ENCODE results near the gene C3orf70.

C3orf70 gene

DNA sequence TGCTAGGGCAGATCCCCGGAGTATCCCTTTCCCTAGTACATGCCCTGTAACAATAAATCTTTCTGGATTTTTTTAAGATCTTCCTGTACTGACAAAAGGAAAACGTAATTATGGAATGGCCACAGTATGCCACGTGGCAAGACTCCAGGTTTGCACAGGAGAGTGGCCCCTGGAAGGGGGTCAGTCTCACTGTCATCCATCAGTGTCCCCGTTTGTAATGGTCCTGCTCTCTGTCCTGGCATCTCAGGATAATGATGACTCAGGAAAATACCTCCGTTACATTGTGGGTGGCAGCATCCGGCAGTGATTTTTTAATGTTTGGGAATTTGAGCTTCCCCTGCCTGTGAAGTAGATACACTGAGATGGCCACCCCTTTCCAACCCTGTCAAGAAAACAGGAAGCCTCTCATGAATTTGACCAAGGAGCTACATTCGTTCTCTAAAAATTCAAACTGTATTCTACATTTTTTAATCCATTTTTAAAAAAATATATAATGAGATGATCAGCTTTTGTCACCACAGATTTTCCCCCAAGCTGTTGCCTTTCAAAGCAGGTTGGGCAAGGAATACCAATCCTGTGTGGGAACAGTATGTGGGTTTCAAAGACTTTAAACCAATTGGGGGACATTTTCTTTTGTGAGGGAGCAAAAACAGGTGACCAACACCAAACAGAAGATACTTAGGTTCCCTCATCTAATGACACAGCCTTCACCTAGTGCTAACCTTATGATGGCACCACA lies 110.4 kb downstream of the C3orf70 start:
- no peak for DNase-seq

DNA sequence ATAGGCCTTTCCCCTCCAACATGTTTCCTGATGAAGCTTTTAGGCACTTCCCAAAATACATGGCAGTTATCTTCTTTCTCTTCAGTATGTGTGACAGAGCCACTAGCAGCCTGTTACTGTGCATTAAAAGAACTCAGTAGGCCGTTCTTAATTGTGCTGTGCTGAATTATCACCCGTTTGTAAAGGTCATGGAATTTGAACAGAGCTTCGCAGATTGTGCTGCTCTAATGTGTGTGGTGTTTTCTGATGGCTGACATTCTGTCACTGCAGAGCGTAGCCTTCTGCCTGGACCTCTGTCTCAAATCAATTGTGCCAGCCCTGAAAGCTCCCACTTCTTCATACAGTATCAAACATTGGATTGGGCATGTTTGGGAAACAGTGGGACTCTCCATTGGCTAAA lies 111.3 kb downstream of the C3orf70 start:
- no peak for DNase-seq

DNA sequence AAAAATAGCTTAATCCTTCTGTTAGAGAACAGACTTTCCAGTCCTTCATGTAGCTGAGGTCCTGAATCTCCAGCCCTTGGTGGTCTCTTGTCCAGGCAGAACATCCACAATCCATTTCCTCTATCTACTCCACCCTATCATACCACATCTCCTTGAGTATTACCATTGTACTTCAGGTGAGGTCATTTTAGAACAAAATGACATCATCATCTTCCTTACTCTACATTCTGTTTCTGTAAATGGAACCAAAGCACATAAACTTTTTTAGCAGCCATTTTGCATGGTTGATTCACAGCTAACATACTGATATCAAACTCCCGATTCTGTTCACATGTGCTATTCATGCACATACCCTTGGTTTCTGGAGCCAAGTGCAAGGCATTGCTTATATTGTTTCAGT lies 112.4 kb downstream of the C3orf70 start:
- no peak for DNase-seq

DNA sequence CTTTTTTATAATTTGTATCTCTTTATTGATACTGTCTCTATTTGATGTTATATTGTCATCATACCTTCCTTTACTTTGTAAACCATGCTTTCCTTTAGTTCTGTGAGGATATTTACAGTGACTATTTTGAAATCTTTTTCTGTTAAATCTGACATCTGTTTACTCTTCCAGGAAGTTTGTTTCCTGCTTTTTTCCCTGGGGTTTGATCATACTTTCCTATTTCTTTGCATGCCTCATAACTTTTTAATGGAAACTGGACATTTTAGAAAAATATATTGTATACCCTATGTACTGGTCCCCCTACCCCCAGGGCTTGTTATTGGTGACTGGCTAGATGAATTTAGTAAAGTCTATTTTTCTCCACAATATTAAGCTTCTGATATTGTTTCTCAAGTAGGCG lies 115.1 kb downstream of the C3orf70 start:
- no peak for DNase-seq

DNA sequence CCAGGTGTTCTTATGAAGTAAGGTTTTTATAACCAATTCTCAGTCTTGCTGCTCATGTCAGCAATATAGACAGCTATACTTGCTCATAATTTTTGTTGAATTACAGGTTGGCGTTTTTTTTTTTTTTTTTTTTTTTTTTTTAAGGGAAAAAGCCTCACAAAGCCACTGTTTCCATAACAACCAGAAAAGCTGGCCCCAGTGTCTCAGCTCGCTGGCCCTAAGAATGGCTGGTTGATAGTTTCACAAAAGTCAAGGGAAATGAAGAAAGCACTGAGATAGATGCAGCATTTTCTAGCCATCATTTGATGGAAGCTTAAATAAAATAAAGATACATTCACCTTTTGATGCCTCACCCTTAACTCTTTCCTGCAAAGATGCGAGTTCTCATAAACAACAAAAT lies 121.9 kb downstream of the C3orf70 start:
- no peak for DNase-seq

DNA sequence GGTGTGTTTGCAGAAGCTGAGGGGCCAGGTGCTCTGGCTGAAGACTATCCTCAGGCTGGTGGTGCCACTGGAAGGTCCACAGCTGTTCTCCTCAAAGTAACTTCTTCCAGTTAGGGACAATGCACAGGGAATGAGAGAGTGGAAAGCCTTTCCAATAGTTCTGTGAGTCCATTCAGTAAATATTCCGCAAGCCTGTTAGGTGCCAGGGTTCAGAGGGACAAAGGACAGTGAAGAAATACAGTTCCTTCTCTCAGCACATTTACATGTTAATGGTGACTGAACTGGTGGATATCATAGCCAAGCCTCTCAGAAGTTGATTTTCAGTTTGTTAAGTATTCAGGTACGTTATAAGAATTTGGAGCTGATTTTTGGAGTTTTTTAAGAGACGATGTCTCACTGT lies 122.5 kb downstream of the C3orf70 start:
- no peak for DNase-seq

DNA sequence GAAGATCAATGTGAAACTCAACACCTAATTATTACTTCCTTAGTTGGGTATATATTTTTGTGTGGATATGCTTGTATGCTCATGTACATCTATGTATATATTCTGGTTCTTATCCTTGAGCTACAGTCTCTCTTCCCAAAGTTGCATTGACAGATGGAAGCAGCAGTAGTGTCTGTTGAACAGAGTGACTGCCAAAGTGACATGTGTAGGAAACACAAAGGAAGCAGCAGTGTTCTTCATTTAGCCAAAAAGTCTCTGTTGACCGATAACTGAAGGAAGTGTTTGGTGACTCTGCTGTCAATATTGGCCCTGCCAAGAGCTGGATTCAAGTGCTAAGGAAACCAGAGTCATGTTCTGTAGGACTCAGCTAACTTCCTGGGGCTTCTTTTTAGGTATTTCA lies 123.8 kb downstream of the C3orf70 start:
- DNase-seq: peak in 1 of 2 experiments; percentile 12

DNA sequence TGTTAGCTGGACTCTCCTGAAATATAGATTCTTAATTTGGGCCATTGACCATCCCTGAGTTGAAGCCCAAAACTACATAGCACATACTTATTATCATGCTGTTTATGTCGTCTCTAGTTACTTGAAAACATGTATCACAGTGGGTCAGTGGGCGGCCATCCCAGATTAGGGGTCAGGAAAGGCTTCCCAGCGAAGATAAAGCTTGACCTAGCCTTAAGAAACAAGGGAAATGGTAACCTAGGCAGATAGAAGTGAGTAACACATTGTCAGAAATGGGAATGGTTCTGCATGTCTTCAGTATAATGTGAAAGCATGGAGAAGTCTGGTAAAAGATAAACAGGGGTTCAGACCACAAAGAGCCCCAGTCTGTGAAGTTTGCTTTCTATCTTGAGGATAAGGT lies 124.7 kb downstream of the C3orf70 start:
- DNase-seq: no peak
